ENCODE results near the gene ENTREP3.

GRCh38 chr1:155250246-155250632 is 5.0 kb downstream of the ENTREP3 start:
- TF ChIP-seq CTCF (IDR thresholded peaks at IDR 0.05; ENCODE audit: insufficient read depth, low read length) (no peak), POLR2AphosphoS5 (IDR thresholded peaks at IDR 0.05; ENCODE audit: low read depth) (no peak), GABPA (IDR thresholded peaks at IDR 0.05; ENCODE audit: low read depth) (no peak)
